ENCODE data around the gene RAB19.

- TF ChIP-seq CTCF (IDR thresholded peaks at IDR 0.05), result no peak
- TF ChIP-seq POLR2A (IDR thresholded peaks at IDR 0.05), result no peak
Observed at GRCh38 chr7:140369294-140369693, 34.6 kb upstream of the RAB19 start.
